Measurements from ENCODE around the gene GSTM2. TPM values are rescaled to one million over a fixed set of nuclear protein-coding genes. Genes with fewer than 3 reads are reported as not detected.
"Not testable (repeated sequence)": the region's sequence is repeated elsewhere in the genome, so short reads cannot be mapped to it uniquely, and the experiment has no call there.

Gene GSTM2
- total RNA-seq, 1 donor from 2014 or later = 37.3 TPM

DNA sequence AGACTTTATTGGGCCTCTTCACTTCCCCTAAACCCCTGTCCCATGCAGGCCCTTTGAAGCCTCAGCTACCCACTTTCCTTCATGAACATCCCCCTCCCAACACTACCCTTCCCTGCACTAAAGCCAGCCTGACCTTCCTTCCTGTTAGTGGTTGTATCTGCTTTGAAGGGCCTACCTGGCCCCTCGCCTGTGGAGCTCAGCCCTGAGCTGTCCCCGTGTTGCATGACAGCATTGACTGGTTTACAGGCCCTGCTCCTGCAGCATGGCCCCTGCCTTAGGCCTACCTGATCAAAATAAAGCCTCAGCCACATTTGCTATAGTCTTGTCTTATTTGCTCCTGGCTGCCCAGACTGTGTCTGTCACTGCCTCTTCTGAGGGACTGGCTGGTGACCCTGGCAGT, 6.5 kb upstream of the GSTM2 start:
- peaks cover 3% of the 10 kb centered on the region for H3K4me1 ChIP-seq
- H3K4me3 ChIP-seq = no peak overlapping the region
- H3K27ac ChIP-seq = no peak overlapping the region
- intact Hi-C loops (cut with DNase I) = no loop called here
- peaks cover 7% of the 10 kb centered on the region for H3K36me3 ChIP-seq
- ATAC-seq = no peak
- no peaks in the 10 kb centered on the region for H3K27me3 ChIP-seq
- H3K9me3 ChIP-seq = no peaks in the 10 kb centered on the region
- no peak for DNase-seq
- TF ChIP-seq, protein P1, sequence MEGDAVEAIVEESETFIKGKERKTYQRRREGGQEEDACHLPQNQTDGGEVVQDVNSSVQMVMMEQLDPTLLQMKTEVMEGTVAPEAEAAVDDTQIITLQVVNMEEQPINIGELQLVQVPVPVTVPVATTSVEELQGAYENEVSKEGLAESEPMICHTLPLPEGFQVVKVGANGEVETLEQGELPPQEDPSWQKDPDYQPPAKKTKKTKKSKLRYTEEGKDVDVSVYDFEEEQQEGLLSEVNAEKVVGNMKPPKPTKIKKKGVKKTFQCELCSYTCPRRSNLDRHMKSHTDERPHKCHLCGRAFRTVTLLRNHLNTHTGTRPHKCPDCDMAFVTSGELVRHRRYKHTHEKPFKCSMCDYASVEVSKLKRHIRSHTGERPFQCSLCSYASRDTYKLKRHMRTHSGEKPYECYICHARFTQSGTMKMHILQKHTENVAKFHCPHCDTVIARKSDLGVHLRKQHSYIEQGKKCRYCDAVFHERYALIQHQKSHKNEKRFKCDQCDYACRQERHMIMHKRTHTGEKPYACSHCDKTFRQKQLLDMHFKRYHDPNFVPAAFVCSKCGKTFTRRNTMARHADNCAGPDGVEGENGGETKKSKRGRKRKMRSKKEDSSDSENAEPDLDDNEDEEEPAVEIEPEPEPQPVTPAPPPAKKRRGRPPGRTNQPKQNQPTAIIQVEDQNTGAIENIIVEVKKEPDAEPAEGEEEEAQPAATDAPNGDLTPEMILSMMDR (IDR thresholded peaks at IDR 0.05) = no peak

DNA sequence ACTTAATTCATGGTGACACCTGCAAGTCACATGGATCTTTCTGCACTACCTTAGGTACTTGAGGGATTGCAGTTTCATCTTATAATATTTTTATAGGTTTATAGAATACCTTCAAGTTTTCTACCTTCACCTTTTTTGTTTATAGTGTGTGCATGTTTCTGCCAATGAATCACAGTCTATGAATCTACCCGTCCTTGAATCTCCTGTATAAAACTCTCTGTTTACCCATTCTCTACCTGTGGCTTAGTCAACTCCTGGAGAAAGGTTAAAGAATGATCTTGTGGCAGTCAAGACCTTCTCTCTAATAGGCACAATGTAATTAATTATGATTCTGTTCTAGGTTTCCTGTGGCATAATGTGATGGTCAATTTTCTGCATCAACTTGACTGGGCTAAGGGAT, 3.2 kb upstream of the GSTM2 start:
- Histone ChIP-seq H3K27me3 (no peaks in the 10 kb centered on the region), H3K4me3 (no peak overlapping the region), H3K36me3 (peaks cover 3% of the 10 kb centered on the region), H3K9me3 (no peaks in the 10 kb centered on the region), H3K27ac (no peak overlapping the region), H3K4me1 (peaks cover 9% of the 10 kb centered on the region)
- intact Hi-C loops (cut with DNase I) = no loop called here
- DNase-seq (no peak), ATAC-seq (no peak)
- TF ChIP-seq, protein P1 (IDR thresholded peaks at IDR 0.05) = no peak

DNA sequence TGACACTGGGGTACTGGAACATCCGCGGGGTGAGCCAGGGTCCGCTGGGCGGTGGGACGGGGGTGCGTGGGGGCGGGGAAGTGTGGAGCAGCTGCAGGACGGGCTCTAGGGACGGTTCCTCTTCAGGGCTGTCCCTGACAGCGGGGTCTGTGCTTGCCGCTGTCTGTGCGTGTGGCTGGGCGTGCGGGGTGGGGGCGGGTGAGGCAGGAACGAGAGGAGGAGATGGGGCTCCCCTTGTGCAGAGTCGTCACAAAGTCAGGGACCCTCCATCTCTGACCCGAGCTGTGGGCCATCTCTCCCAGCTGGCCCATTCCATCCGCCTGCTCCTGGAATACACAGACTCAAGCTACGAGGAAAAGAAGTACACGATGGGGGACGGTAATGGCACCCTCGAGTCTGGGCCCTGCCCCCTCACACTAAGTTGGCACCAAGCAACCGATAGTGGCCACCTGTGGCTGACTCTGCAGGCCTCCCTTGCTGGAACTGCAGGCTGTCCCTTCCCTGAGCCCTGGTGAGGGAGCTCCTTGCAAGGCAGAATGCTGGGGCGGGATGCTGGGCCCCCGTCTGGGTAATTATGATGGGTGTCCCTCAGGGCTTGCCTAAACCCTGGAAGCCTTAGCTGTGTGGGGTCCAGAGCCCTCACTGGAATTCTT, 392 bp downstream of the GSTM2 start:
- ATAC-seq = peak; percentile 3
- no peak overlapping the region for H3K27ac ChIP-seq
- intact Hi-C loops (cut with DNase I) = no loop called here

DNA sequence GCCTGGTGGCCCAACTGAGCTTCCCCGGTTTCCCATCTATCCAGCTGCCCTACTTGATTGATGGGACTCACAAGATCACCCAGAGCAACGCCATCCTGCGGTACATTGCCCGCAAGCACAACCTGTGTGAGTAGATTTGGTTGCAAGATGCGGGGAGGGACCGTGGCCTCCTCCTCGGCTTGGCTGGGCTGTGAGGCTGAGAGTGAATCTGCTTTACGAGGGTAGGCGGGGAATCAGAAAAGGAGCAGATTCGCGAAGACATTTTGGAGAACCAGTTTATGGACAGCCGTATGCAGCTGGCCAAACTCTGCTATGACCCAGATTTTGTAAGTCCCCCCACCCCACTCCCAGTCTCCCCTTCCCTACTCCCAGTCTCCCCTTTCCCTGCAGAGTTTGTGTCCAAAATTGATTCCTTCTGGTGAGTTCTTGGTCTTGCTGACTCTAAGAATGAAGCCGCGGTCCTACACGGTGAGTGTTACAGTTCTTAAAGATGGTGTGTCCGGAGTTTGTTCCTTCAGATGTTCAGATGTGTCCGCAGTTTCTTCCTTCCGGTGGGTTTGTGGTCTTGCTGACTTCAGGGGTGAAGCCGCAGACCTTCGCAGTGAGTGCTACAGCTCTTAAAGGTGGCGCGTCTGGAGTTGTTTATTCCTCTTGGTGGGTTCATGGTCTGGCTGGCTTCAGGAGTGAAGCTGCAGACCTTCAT, 1.5 kb downstream of the GSTM2 start:
- DNase-seq (no peak), ATAC-seq (no peak)
- H3K4me3 ChIP-seq = no peak overlapping the region
- H3K9me3 ChIP-seq = no peaks in the 10 kb centered on the region
- no peak overlapping the region for H3K27ac ChIP-seq
- intact Hi-C loops (cut with DNase I) = no loop called here
- H3K4me1 ChIP-seq = peaks cover 9% of the 10 kb centered on the region
- no peaks in the 10 kb centered on the region for H3K27me3 ChIP-seq
- TF ChIP-seq, protein P1 (IDR thresholded peaks at IDR 0.05) = no peak
- H3K36me3 ChIP-seq = no peaks in the 10 kb centered on the region

More for the DNA sequence above, 392 bp downstream of the GSTM2 start:
- TF ChIP-seq, protein P1 (IDR thresholded peaks at IDR 0.05) = no peak
- H3K4me3 ChIP-seq = peak overlapping the region; percentile 56
- no peaks in the 10 kb centered on the region for H3K27me3 ChIP-seq
- DNase-seq = no peak
- H3K4me1 ChIP-seq = peaks cover 9% of the 10 kb centered on the region
- no peaks in the 10 kb centered on the region for H3K36me3 ChIP-seq
- no peaks in the 10 kb centered on the region for H3K9me3 ChIP-seq

DNA sequence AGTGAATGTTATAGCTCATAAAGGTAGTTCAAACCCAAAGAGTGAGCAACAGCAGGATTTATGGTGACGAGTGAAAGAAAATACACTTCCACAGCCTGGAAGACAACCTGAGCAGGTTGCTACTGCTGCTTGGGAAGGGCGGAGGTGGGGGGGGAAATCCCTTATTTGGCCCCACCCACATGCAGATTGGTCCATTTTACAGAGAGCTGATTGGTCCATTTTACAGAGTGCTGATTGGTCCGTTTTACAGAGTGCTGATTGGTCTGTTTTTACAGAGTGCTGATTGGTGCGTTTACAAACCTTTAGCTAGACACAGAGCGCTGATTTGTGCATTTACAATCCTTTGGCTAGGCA, 2.1 kb downstream of the GSTM2 start:
- H3K27me3 ChIP-seq; DNase-seq; H3K4me3 ChIP-seq; intact Hi-C loops (cut with DNase I); H3K36me3 ChIP-seq; H3K27ac ChIP-seq; H3K4me1 ChIP-seq; ATAC-seq; H3K9me3 ChIP-seq: not testable (repeated sequence)

DNA sequence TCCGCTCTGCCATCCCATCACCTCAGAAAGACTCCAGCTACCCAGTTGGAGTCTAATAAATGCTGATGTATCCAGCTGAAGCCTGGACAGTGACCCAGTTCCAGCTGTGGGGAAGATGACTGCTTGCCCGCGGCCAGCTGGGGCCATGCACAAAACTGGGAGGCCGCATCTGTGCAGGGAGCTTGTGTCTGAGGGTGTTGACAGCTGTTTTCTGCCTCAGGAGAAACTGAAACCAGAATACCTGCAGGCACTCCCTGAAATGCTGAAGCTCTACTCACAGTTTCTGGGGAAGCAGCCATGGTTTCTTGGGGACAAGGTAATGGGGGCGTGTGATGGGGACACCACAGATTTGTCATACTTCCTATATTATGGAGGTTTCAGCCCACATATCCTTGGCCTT, 3.2 kb downstream of the GSTM2 start:
- no peak overlapping the region for H3K27ac ChIP-seq
- no peaks in the 10 kb centered on the region for H3K36me3 ChIP-seq
- no peaks in the 10 kb centered on the region for H3K27me3 ChIP-seq
- intact Hi-C loops (cut with DNase I) = no loop called here
- no peak for DNase-seq
- no peak for ATAC-seq
- H3K4me1 ChIP-seq = peaks cover 9% of the 10 kb centered on the region
- H3K4me3 ChIP-seq = no peak overlapping the region
- TF ChIP-seq, protein P1 (IDR thresholded peaks at IDR 0.05) = no peak
- no peaks in the 10 kb centered on the region for H3K9me3 ChIP-seq

DNA sequence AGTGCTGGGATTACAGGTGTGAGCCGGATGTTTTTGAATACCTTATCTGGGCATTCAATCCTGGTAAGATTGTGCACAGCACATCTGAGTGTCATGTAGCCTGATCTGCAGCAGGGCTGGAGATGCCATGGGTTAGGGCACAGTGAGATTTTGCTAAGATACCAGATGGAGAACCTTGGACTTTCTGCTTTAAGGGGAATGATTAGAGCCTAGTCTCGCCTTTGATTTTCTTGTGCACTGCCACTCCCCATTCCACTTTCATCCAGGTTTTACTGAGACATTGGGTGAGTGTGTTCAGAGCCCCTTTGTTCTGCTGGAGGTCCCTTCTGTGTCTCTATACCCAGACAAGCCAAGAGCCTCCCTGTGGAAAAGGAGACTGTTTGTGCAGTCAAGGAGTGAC, 6.0 kb downstream of the GSTM2 start:
- H3K4me1 ChIP-seq; H3K27ac ChIP-seq; H3K9me3 ChIP-seq; H3K4me3 ChIP-seq; DNase-seq; H3K27me3 ChIP-seq; intact Hi-C loops (cut with DNase I); ATAC-seq; H3K36me3 ChIP-seq: not testable (repeated sequence)

DNA sequence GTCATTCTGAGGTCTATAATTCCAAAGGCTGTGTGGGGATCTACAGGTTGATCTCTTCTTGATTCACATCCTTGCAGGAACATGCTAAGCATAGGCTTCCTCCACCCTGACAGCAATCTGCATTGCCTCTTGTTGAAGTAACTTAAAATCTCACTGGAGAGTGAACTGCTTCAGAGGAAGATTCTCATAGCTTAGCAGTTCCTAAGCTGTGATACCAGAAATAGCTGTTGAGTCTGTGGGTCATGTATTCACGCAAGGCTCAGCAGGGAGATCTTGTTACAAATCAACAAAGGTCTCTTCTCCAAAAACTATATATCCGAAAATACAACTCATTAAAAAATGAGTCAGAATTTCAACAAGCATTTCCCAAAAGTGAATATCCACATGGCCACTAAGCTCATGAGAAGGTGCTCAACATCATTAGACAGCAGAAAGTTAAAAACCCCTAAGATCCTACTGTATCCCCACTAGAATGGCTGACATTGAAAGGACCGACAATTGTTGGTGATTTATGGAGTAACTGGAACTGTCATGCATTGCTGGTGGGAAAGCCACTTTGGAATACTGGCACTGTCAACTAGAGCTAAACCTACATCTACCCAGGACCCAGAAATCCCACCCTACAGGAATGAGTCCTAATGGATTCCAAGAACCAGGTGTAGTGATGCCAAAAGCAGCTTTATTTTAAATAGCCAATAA, 9.0 kb downstream of the GSTM2 start:
- H3K36me3 ChIP-seq; H3K27me3 ChIP-seq; H3K4me1 ChIP-seq; ATAC-seq; H3K9me3 ChIP-seq; intact Hi-C loops (cut with DNase I); DNase-seq; H3K4me3 ChIP-seq; H3K27ac ChIP-seq: not testable (repeated sequence)

Data from upper lobe of right lung (tissue), 1 donor.